IPS DF 6.9 (cell line): ENCODE measurements around the gene INPP4A.

Experiments
- DNase-seq: peaks from one replicate; pipeline ENCODE4 v3.0.0-alpha.2; 2013; ENCODE audit warnings: low read depth, low spot score
- H3K27ac ChIP-seq: one replicate; pipeline ENCODE4 v1.5.1; 2013; ENCODE audit warnings: low read length, control low read depth
- H3K27me3 ChIP-seq: 2 replicates; pipeline ENCODE4 v1.6.1; 2013; ENCODE audit warnings: mild to moderate bottlenecking, low read length; ENCODE audit not compliant: control insufficient read depth, insufficient read depth
- H3K36me3 ChIP-seq: 2 replicates; pipeline ENCODE4 v1.6.1; 2013; ENCODE audit warnings: low read length; ENCODE audit not compliant: control insufficient read depth, insufficient read depth
- H3K4me1 ChIP-seq: 2 replicates; pipeline ENCODE4 v1.6.1; 2013; ENCODE audit warnings: low read length; ENCODE audit not compliant: control insufficient read depth, insufficient read depth
- H3K4me3 ChIP-seq: 2 replicates; pipeline ENCODE4 v1.5.1; 2013; ENCODE audit warnings: mild to moderate bottlenecking, low read length
- H3K9me3 ChIP-seq: 2 replicates; pipeline ENCODE4 v1.6.1; 2013; ENCODE audit warnings: low read length, inconsistent platforms; ENCODE audit not compliant: control insufficient read depth, insufficient read depth
- WGBS: extraction: QIAGEN DNeasy Blood & Tissue Kit; methylation state at CpG from one replicate; pipeline ENCODE4 v1.1.7; 2013; ENCODE audit warnings: mixed read lengths, missing lambda C conversion rate; ENCODE audit not compliant: insufficient read length, insufficient coverage; 5-methylcytosine and 5-hydroxymethylcytosine counted together

Gene INPP4A

GRCh38 chr2:98453083-98453482 is 8.4 kb downstream of the INPP4A start:
- no CpG with 5 or more reads among the region's 5 CpGs for WGBS
- H3K9me3 ChIP-seq, result no peaks in the 10 kb centered on the region
- no peaks in the 10 kb centered on the region for H3K36me3 ChIP-seq
- H3K4me3 ChIP-seq, result no peak overlapping the region
- no peak overlapping the region for H3K27ac ChIP-seq
- no peak for DNase-seq
- H3K4me1 ChIP-seq, result peaks cover 10% of the 10 kb centered on the region
- no peaks in the 10 kb centered on the region for H3K27me3 ChIP-seq

- peaks cover 10% of the 10 kb centered on the region for H3K4me1 ChIP-seq
- H3K27me3 ChIP-seq, result no peaks in the 10 kb centered on the region
- no peaks in the 10 kb centered on the region for H3K9me3 ChIP-seq
- no peak overlapping the region for H3K4me3 ChIP-seq
- DNase-seq, result no peak
- no CpG with 5 or more reads among the region's 9 CpGs for WGBS
- H3K27ac ChIP-seq, result no peak overlapping the region
- no peaks in the 10 kb centered on the region for H3K36me3 ChIP-seq
Observed at GRCh38 chr2:98453531-98453930, 8.9 kb downstream of the INPP4A start.

GRCh38 chr2:98454073-98454472 is 9.4 kb downstream of the INPP4A start:
- H3K27me3 ChIP-seq, result no peaks in the 10 kb centered on the region
- H3K9me3 ChIP-seq, result no peaks in the 10 kb centered on the region
- WGBS, result no CpG with 5 or more reads among the region's 2 CpGs
- H3K27ac ChIP-seq, result no peak overlapping the region
- H3K4me3 ChIP-seq, result no peak overlapping the region
- peaks cover 10% of the 10 kb centered on the region for H3K4me1 ChIP-seq
- no peaks in the 10 kb centered on the region for H3K36me3 ChIP-seq
- DNase-seq, result no peak

- no peak overlapping the region for H3K27ac ChIP-seq
- no peak overlapping the region for H3K4me3 ChIP-seq
- DNase-seq, result no peak
Observed at GRCh38 chr2:98454500-98455235, 10.0 kb downstream of the INPP4A start.

GRCh38 chr2:98455494-98455976 is 10.9 kb downstream of the INPP4A start:
- Histone ChIP-seq H3K4me3 (no peak overlapping the region), H3K27me3 (no peaks in the 10 kb centered on the region), H3K27ac (no peak overlapping the region), H3K9me3 (no peaks in the 10 kb centered on the region), H3K4me1 (peaks cover 10% of the 10 kb centered on the region), H3K36me3 (no peaks in the 10 kb centered on the region)
- DNase-seq, result no peak
- WGBS, result no CpG with 5 or more reads among the region's 4 CpGs

More at GRCh38 chr2:98454500-98455235, 10.0 kb downstream of the INPP4A start:
- Histone ChIP-seq H3K27me3 (no peaks in the 10 kb centered on the region), H3K9me3 (no peaks in the 10 kb centered on the region), H3K36me3 (no peaks in the 10 kb centered on the region), H3K4me1 (peaks cover 10% of the 10 kb centered on the region)
- WGBS, result no CpG with 5 or more reads among the region's 6 CpGs

GRCh38 chr2:98457045-98457696 is 12.5 kb downstream of the INPP4A start:
- Histone ChIP-seq H3K27ac (no peak overlapping the region), H3K36me3 (no peaks in the 10 kb centered on the region), H3K4me3 (no peak overlapping the region), H3K4me1 (peaks cover 9% of the 10 kb centered on the region), H3K9me3 (no peaks in the 10 kb centered on the region), H3K27me3 (no peaks in the 10 kb centered on the region)
- no CpG with 5 or more reads among the region's 4 CpGs for whole genome bisulfite sequencing
- DNase-seq, result no peak

- H3K9me3 ChIP-seq, result no peaks in the 10 kb centered on the region
Observed at GRCh38 chr2:98458207-98458606, 13.5 kb downstream of the INPP4A start.

GRCh38 chr2:98458667-98459380 is 14.2 kb downstream of the INPP4A start:
- WGBS, result no CpG with 5 or more reads among the region's 14 CpGs
- no peaks in the 10 kb centered on the region for H3K27me3 ChIP-seq
- no peak overlapping the region for H3K4me3 ChIP-seq
- no peak overlapping the region for H3K27ac ChIP-seq
- no peaks in the 10 kb centered on the region for H3K36me3 ChIP-seq
- H3K4me1 ChIP-seq, result peaks cover 13% of the 10 kb centered on the region
- no peaks in the 10 kb centered on the region for H3K9me3 ChIP-seq
- DNase-seq, result no peak

More at GRCh38 chr2:98458207-98458606, 13.5 kb downstream of the INPP4A start:
- DNase-seq, result no peak
- Histone ChIP-seq H3K4me3 (no peak overlapping the region), H3K27me3 (no peaks in the 10 kb centered on the region), H3K4me1 (peaks cover 9% of the 10 kb centered on the region), H3K27ac (no peak overlapping the region), H3K36me3 (no peaks in the 10 kb centered on the region)
- WGBS, result no CpG with 5 or more reads among the region's 4 CpGs

- H3K4me1 ChIP-seq, result peaks cover 12% of the 10 kb centered on the region
- no peak for DNase-seq
- no peak overlapping the region for H3K27ac ChIP-seq
- no CpG with 5 or more reads among the region's 3 CpGs for WGBS
- no peak overlapping the region for H3K4me3 ChIP-seq
- H3K9me3 ChIP-seq, result no peaks in the 10 kb centered on the region
- H3K36me3 ChIP-seq, result no peaks in the 10 kb centered on the region
- H3K27me3 ChIP-seq, result no peaks in the 10 kb centered on the region
Observed at GRCh38 chr2:98459496-98460175, 15.0 kb downstream of the INPP4A start.
